HG03025 (cell line): ENCODE measurements around the gene PLCG2.
A peak's percentile ranks its signal among the peaks of the same experiment; 100 is the strongest.
"Not testable (repeated sequence)": the region's sequence is repeated elsewhere in the genome, so short reads cannot be mapped to it uniquely, and the experiment has no call there.

ENCODE experiments used
- ATAC-seq: cut with Tn5 transposase; IDR thresholded peaks from one replicate; pipeline ENCODE4 v1.9.1; 2021; ENCODE audit warnings: mild to moderate bottlenecking, moderate library complexity; ENCODE audit not compliant: unreplicated experiment, low FRiP score

Gene PLCG2

GRCh38 chr16:81752876-81753227, 26.2 kb upstream of the PLCG2 start:
- no peak for ATAC-seq

DNA sequence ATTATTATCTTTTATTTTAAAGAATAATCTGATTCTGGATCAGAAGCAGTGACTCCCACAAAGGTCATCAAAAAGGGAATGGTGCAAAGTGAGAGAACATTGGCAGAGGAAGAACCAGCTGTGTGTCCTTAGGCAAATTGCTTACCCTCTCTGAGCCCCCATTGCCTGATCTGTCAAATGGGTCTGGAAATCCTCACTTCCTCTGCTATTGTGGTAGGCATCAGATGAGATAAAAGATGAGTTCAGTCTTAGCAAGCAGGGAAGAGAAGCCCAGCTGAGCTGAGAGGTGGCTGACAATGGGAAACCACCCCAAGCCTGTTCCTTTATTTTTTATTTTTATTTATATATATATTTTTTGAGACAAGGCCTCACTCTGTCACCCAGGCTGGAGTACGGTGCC, 24.2 kb upstream of the PLCG2 start:
- ATAC-seq, result no peak

GRCh38 chr16:81755915-81756614, 23.0 kb upstream of the PLCG2 start:
- no peak for ATAC-seq

DNA sequence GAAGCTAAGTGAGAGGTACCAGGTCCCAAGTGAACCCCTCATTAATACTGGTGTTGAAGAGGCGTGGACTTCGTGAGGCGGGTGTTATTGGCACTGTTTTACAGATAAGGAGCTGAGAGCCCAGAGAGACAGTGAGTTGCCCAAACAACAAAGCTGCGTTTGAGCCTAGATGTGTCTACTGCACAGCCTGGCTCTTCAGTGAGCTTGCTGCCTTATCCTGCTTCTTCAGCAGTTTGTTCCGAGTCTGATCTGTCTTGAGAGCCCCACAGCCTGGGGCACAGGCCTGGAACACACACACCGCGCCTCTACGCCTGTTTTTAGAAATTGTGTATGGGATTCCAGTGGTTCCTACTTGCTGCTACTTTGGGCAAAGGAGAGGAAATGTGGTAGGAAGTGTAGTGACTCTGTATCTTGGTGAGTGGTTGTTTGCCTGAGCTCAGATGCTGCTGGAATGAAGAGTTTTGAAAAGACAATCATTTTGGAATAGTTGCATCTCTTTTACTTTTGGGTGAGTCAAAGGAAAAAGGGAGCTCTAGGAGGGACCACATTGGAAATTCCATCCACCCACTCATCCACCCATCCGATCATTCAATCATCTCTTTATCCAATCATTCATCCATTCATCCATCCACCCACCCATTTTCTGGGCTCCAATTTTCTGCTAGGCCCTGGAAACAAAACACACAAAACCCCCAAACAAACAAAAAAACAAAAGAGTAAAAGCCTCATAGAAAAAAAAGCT, 22.3 kb upstream of the PLCG2 start:
- ATAC-seq, result no peak

DNA sequence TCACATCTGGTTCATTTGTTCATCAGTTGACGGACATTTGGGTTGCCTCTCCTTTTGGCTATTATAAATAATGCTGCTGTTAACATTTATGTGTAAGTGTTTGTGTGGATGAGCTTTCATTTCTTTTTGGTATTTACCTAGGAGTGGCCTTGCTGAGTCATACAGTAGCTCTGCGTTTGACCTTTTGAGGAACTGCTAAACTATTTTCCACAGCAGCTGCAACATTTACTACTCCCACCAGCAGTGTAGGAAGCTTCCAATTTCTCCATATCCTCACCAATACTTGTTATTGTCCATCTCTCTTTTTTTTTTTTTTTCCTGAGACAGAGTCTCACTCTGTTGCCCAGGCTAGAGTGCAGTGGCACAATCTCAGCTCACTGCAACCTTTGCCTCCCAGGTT, 20.7 kb upstream of the PLCG2 start:
- no peak for ATAC-seq

GRCh38 chr16:81762322-81762721, 16.8 kb upstream of the PLCG2 start:
- not testable (repeated sequence) for ATAC-seq

GRCh38 chr16:81765111-81765919, 13.8 kb upstream of the PLCG2 start:
- ATAC-seq, result no peak

DNA sequence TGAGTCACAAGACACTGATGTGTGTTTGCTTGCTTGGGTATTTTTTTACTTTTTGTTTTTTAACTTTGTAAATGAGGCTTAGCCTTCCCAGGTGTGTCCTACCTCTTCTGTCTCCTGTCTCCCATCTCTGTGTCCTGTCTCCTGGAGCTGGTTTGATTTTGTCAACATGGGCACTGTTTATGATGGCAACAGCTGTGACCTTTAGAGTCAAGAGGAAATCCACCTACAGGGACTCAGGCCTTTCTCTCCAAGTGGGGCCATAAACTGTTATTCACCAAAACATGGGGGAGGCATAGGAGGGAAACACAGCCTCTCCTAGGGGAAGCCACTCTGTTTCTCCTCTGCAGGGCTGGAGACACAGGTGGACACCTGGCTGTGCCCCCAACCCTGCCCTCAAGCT, 13.1 kb upstream of the PLCG2 start:
- no peak for ATAC-seq

DNA sequence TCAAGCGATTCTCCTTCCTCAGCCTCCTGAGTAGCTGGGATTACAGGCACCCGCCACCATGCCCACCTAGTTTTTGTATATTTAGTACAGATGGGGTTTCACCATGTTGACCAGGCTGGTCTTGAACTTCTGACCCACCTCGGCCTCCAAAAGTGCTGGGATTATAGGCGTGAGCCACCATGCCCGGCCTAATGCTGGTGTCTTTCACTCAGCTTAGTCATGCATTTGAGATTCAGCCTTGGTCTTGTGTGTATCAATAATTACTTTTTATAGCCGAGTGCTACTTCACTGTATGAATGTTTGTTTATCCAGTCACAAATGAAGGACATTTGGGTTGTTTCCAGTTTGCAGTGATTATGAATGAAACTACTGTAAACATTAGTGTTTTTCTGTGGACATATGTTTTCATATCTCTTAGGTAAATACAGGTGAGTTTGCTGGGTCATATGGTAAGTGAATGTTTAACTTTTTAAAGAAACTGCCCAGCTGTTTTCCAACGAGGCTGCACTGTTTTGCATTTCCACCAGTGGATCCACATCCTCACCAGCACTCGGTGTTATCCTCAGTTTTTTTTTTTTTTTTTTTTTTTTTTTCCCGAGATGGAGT, 11.0 kb upstream of the PLCG2 start:
- ATAC-seq, result no peak

GRCh38 chr16:81770008-81770407, 9.1 kb upstream of the PLCG2 start:
- ATAC-seq, result no peak

DNA sequence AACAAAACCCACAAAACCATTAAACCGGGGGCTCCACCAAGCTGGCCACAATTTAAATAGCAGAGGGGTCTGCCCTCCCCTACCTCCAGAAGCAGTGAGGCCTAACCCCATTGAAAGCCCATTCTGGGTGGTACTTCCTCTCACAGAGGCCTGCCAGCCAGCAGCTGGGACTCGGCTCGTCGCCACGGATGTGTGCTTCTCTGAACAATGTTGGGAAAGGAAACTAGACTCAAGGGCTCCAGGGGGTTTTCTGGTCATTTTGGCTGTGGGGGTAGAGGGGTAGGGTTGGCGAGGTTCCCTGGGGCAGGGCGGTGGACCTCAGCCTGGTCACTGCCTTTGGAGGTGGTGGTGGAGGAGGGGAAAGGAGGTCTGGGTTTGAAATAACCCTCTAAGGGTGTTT, 4.7 kb upstream of the PLCG2 start:
- ATAC-seq, result no peak

- ATAC-seq, result no peak
These were observed 3.5 kb upstream of the PLCG2 start for GRCh38 chr16:81775570-81775969.

- no peak for ATAC-seq
These were observed 860 bp upstream of the PLCG2 start for GRCh38 chr16:81778231-81778630.

GRCh38 chr16:81779536-81780320, 637 bp downstream of the PLCG2 start:
- ATAC-seq, result peak; percentile 4

GRCh38 chr16:81780350-81780749, 1.3 kb downstream of the PLCG2 start:
- no peak for ATAC-seq

DNA sequence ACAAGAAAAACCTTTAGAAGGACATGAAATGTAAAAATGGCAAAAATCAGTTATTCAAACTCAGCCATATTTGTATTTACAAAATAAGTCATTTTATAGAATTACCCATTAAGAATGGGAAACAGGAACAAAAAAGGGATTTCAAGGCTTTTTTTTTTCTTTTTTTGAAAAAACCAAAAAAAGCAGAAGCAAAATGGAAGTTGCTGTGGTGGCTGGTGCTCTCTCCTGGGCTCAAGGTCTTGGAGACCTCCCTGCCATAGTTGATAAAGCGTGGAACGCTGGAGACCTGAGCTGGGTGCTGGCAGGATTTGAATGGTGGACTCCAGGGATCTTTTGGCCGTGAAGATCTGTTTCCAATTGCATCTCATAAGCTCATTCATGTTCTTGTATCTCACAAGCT, 3.1 kb downstream of the PLCG2 start:
- ATAC-seq, result no peak

DNA sequence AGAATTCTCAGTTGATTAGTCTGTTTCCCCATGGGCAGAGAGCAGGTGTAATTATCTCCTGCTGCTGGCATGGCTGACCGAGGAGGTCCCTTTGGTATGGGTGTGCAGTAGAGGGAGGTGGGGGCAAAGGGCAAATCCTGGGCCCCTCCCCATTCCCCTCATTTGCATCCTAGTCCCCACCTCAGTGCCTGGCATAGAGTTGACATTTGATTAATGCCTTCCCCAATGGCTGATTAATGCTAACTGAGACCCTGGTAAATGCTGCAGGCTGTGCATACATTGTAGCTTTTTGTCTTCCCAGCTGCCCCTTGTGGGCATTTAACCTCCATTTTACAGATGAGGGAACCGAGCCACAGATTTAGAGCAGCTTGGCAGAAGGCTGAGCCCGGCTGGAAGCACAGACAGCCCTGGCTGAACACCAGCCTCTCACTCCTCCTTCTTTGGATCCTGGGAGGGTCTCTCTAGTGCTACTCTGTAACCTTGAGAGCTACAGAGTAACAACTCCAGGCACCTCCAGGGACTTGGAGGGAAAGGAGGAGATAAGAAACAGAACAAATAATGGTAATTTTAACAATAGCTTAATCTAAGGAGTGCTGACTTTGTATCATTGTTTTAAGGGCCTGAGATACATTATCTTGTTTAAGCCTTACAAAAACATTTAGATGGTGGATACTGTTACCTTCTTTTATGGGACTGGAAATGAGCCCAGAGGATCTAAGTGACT, 5.1 kb downstream of the PLCG2 start:
- ATAC-seq, result no peak

GRCh38 chr16:81785138-81785924, 6.2 kb downstream of the PLCG2 start:
- no peak for ATAC-seq

DNA sequence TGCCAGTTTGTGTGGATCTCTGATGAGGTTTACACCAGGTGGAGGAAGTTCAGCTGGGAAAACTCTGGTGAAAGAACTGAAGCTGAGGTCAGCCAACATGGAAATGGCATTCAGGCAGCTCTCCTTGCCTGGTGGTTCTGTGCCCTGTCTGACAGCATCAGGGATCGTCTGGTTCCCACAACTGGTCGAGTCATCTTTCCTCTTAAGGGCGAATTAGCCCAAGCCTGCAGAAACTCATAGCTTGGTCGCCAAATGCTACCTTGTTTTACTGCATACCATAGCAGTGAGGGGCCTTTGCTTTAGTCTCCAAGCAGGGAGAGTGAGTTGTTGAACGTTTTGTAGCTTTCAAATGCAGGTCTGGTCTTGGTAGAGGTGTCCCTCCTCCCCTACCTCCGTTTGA, 7.2 kb downstream of the PLCG2 start:
- ATAC-seq, result no peak
